Measurements from ENCODE around the gene SH3RF1.

GRCh38 chr4:169314906-169315305 is 44.1 kb upstream of the SH3RF1 start:
- TF ChIP-seq POLR2AphosphoS5 (IDR thresholded peaks at IDR 0.05) = peak in 1 of 3 donors; percentile 82
- TF ChIP-seq CTCF (IDR thresholded peaks at IDR 0.05) = no peak
- TF ChIP-seq EP300 (IDR thresholded peaks at IDR 0.05) = no peak
- TF ChIP-seq POLR2A (IDR thresholded peaks at IDR 0.05) = no peak
